Nephron (organoid): ENCODE measurements around the gene GADL1.

Experiments
- H3K27ac Mint-ChIP-seq, 3 experiments: 2 replicates each; pipeline ENCODE4 v1.8.0; 2020; ENCODE audit warnings: mixed read lengths in 3 of 3, mild to moderate bottlenecking in 2 of 3, moderate library complexity in 1 of 3
- H3K27me3 Mint-ChIP-seq: 2 replicates; pipeline ENCODE4 v1.8.0; 2021; ENCODE audit warnings: low read depth, mild to moderate bottlenecking, moderate library complexity, mixed read lengths
- H3K36me3 Mint-ChIP-seq: 2 replicates; pipeline ENCODE4 v1.8.0; 2020; ENCODE audit warnings: low read depth, mixed read lengths
- H3K4me1 Mint-ChIP-seq: 2 replicates; pipeline ENCODE4 v1.8.0; 2020; ENCODE audit warnings: mixed read lengths
- H3K4me3 Mint-ChIP-seq, 3 experiments: 2 replicates each; pipeline ENCODE4 v1.8.0; 2020; ENCODE audit warnings: mild to moderate bottlenecking in 3 of 3, mixed read lengths in 3 of 3, moderate library complexity in 2 of 3
- H3K9me3 Mint-ChIP-seq: 2 replicates; pipeline ENCODE4 v1.8.0; 2020; ENCODE audit warnings: mixed read lengths
- CTCF ChIP-seq, 3 experiments: fragments of 200-600 bp; sonication (generic); IDR thresholded peaks; one replicate each; pipeline ENCODE4 v1.5.0; 2021; ENCODE audit warnings: antibody characterized with exemption in 3 of 3; ENCODE audit not compliant: unreplicated experiment in 3 of 3

Gene GADL1

GRCh38 chr3:30724863-30725262 is 169.6 kb downstream of the GADL1 start:
- Mint-ChIP-seq H3K36me3 (no peaks in the 10 kb centered on the region), H3K4me1 (peaks cover 6% of the 10 kb centered on the region), H3K4me3 (no peak overlapping the region), H3K27ac (no peak overlapping the region), H3K9me3 (no peaks in the 10 kb centered on the region), H3K27me3 (no peaks in the 10 kb centered on the region)
- TF ChIP-seq CTCF (IDR thresholded peaks at IDR 0.05; ENCODE audit: unreplicated experiment in 3 of 3) = no peak

- Mint-ChIP-seq H3K9me3 (peaks cover 1% of the 10 kb centered on the region), H3K36me3 (no peaks in the 10 kb centered on the region), H3K4me1 (no peaks in the 10 kb centered on the region), H3K4me3 (no peak overlapping the region), H3K27me3 (no peaks in the 10 kb centered on the region), H3K27ac (no peak overlapping the region)
- no peak for TF ChIP-seq CTCF (IDR thresholded peaks at IDR 0.05; ENCODE audit: unreplicated experiment in 3 of 3)
These were observed 171.2 kb downstream of the GADL1 start for GRCh38 chr3:30723211-30723610.

GRCh38 chr3:30721314-30721634 is 173.2 kb downstream of the GADL1 start:
- Mint-ChIP-seq H3K27ac (peak overlapping the region in 2 of 3 experiments; percentile 13 to 30), H3K4me1 (no peaks in the 10 kb centered on the region), H3K9me3 (peaks cover 6% of the 10 kb centered on the region), H3K4me3 (no peak overlapping the region), H3K36me3 (no peaks in the 10 kb centered on the region), H3K27me3 (no peaks in the 10 kb centered on the region)
- no peak for TF ChIP-seq CTCF (IDR thresholded peaks at IDR 0.05; ENCODE audit: unreplicated experiment in 3 of 3)

- H3K4me1 Mint-ChIP-seq = no peaks in the 10 kb centered on the region
- no peak overlapping the region for H3K4me3 Mint-ChIP-seq
- no peaks in the 10 kb centered on the region for H3K27me3 Mint-ChIP-seq
- H3K9me3 Mint-ChIP-seq = peaks cover 6% of the 10 kb centered on the region
- peak overlapping the region in 2 of 3 experiments; percentile 13 to 30 for H3K27ac Mint-ChIP-seq
- no peaks in the 10 kb centered on the region for H3K36me3 Mint-ChIP-seq
- no peak for TF ChIP-seq CTCF (IDR thresholded peaks at IDR 0.05; ENCODE audit: unreplicated experiment in 3 of 3)
These were observed 173.7 kb downstream of the GADL1 start for GRCh38 chr3:30720586-30721313.

GRCh38 chr3:30719536-30719935 is 174.9 kb downstream of the GADL1 start:
- H3K4me1 Mint-ChIP-seq = no peaks in the 10 kb centered on the region
- TF ChIP-seq CTCF (IDR thresholded peaks at IDR 0.05; ENCODE audit: unreplicated experiment in 3 of 3) = no peak
- H3K36me3 Mint-ChIP-seq = no peaks in the 10 kb centered on the region
- no peak overlapping the region for H3K4me3 Mint-ChIP-seq
- peaks cover 15% of the 10 kb centered on the region for H3K9me3 Mint-ChIP-seq
- no peaks in the 10 kb centered on the region for H3K27me3 Mint-ChIP-seq
- no peak overlapping the region for H3K27ac Mint-ChIP-seq

GRCh38 chr3:30713885-30714503 is 180.5 kb downstream of the GADL1 start:
- TF ChIP-seq CTCF (IDR thresholded peaks at IDR 0.05; ENCODE audit: unreplicated experiment in 3 of 3) = no peak
- no peaks in the 10 kb centered on the region for H3K36me3 Mint-ChIP-seq
- H3K4me3 Mint-ChIP-seq = no peak overlapping the region

More at GRCh38 chr3:30713885-30714503, 180.5 kb downstream of the GADL1 start:
- Mint-ChIP-seq H3K27ac (no peak overlapping the region), H3K27me3 (no peaks in the 10 kb centered on the region), H3K4me1 (no peaks in the 10 kb centered on the region), H3K9me3 (peaks cover 17% of the 10 kb centered on the region)
